Tibial nerve (tissue), 4 donors: Measurements from ENCODE around the gene HLA-F. TPM values are rescaled to one million over a fixed set of nuclear protein-coding genes. Genes with fewer than 3 reads are reported as not detected.

Source experiments
- DNase-seq, 2 donors: peaks; one replicate each; pipeline ENCODE4 v3.0.0-alpha.2; 2019; ENCODE audit warnings: low spot score in 2 of 2
- H3K27ac ChIP-seq, 4 donors: fragments of 200-600 bp; sonication (generic) in 3 of 4; one replicate each; pipeline ENCODE4 v1.5.1; 2017 to 2019; ENCODE audit warnings: mild to moderate bottlenecking in 1 of 4
- H3K27me3 ChIP-seq, 2 donors: fragments of 200-600 bp; sonication (generic) in 1 of 2; one replicate each; pipeline versions ENCODE4 v1.5.1 to v1.6.0; 2017 to 2019
- H3K36me3 ChIP-seq, 3 donors: fragments of 200-600 bp; sonication (generic); one replicate each; pipeline ENCODE4 v1.5.1; 2018 to 2019
- H3K4me1 ChIP-seq, 4 donors: fragments of 200-600 bp; sonication (generic) in 3 of 4; one replicate each; pipeline ENCODE4 v1.5.1; 2017 to 2019
- H3K4me3 ChIP-seq, 4 donors: fragments of 200-600 bp; sonication (generic) in 3 of 4; one replicate each; pipeline ENCODE4 v1.5.1; 2017 to 2019; ENCODE audit warnings: mild to moderate bottlenecking in 1 of 4, moderate library complexity in 1 of 4
- H3K9me3 ChIP-seq, 4 donors: fragments of 200-600 bp; sonication (generic) in 3 of 4; one replicate each; pipeline ENCODE4 v1.5.1; 2017 to 2019
- CTCF ChIP-seq, 5 experiments: fragments of 200-600 bp in 3 of 5; fragments of 450-650 bp in 2 of 5; sonication (generic) in 3 of 5; IDR thresholded peaks; one replicate each; pipeline ENCODE4 v1.5.1; 2016 to 2019; ENCODE audit warnings: antibody characterized with exemption in 5 of 5, mild to moderate bottlenecking in 3 of 5, moderate library complexity in 2 of 5
- EP300 ChIP-seq, 2 donors: sonication (generic); formaldehyde crosslinking; IDR thresholded peaks; one replicate each; pipeline ENCODE4 v1.6.1; 2017; ENCODE audit warnings: antibody characterized with exemption in 2 of 2, mild to moderate bottlenecking in 1 of 2
- POLR2A ChIP-seq, 2 donors: fragments of 450-650 bp; IDR thresholded peaks; one replicate each; pipeline ENCODE4 v1.6.1; 2017; ENCODE audit warnings: antibody characterized with exemption in 2 of 2, mild to moderate bottlenecking in 2 of 2, moderate library complexity in 2 of 2
- WGBS, 2 donors: methylation state at CpG; one replicate each; pipeline ENCODE4 v1.1.5; 2018; 5-methylcytosine and 5-hydroxymethylcytosine counted together
- small RNA-seq: library from RNA; depleted of rRNA; stranded (forward); fragments of <200 nt; gene quantifications from one replicate; pipeline ENCODE3, GENCODE V24; 2016
- total RNA-seq, 4 donors: library from RNA; depleted of rRNA; stranded (reverse); fragments of >200 nt; gene quantifications; one replicate each; pipeline ENCODE4 v1.1.0, GENCODE V29; 2016

HLA-F gene
- total RNA-seq, 4 donors from 2014 or later = 63.0 to 117 (median 101) TPM

DNA sequence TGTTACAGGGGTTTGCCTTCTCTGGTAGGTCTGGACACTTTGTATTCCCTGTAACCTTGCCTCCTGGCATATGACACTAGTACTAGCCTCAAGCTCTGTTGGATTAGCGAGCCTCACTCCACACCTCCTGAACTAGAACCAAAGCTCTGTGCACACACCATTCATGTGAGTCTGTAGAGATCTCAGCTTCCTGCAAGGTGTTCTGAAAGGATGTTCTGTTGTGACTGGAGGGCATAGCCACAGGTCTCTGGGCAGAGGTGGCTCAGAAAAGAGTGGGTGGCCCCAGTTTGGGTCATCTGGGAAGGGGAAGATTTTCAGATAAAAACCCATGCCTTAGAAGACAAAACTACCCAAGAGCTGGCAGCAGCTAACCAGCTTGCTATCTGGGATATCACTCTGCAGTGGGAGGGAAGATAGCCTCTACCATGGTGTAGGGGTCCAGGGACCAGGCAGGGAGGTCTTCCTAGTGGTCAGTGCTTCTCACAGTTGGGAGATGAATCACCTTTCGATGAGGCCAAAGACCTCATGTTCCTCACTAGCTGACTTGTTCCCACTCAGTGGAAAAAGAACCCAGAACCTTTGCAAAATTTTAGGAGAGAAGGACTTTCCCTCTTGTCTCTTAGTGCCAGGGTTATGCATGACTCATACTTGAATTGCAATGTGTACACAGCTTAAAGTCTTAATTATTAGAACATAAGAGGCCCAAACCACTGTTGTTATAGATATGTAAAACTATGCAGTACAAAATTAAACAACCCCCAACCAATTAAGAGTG, 41.4 kb downstream of the HLA-F start:
- no peak for DNase-seq
- H3K4me3 ChIP-seq = no peak overlapping the region
- no peaks in the 10 kb centered on the region for H3K36me3 ChIP-seq
- no peaks in the 10 kb centered on the region for H3K9me3 ChIP-seq
- 78 to 81% methylated on average over 2 of the region's 2 CpGs for WGBS, 2 donors
- no peak overlapping the region for H3K27ac ChIP-seq
- H3K4me1 ChIP-seq = no peaks in the 10 kb centered on the region
- TF ChIP-seq EP300 (IDR thresholded peaks at IDR 0.05) = no peak
- TF ChIP-seq CTCF (IDR thresholded peaks at IDR 0.05) = no peak
- no peaks in the 10 kb centered on the region for H3K27me3 ChIP-seq

GRCh38 chr6:29769336-29769735, 46.1 kb downstream of the HLA-F start:
- Histone ChIP-seq H3K36me3 (no peaks in the 10 kb centered on the region), H3K4me3 (no peak overlapping the region), H3K4me1 (no peaks in the 10 kb centered on the region), H3K27ac (no peak overlapping the region), H3K9me3 (no peaks in the 10 kb centered on the region), H3K27me3 (peaks cover 0 to 7% of the 10 kb centered on the region in 2 donors)
- 47 to 63% methylated on average over 3 of the region's 3 CpGs for WGBS, 2 donors
- DNase-seq = no peak
- TF ChIP-seq CTCF (IDR thresholded peaks at IDR 0.05) (no peak), POLR2A (IDR thresholded peaks at IDR 0.05) (no peak), EP300 (IDR thresholded peaks at IDR 0.05) (no peak)

GRCh38 chr6:29770306-29770705, 47.1 kb downstream of the HLA-F start:
- H3K27ac ChIP-seq = no peak overlapping the region
- no peak for DNase-seq
- no peaks in the 10 kb centered on the region for H3K4me1 ChIP-seq
- H3K36me3 ChIP-seq = no peaks in the 10 kb centered on the region
- no peak overlapping the region for H3K4me3 ChIP-seq
- peaks cover 0 to 7% of the 10 kb centered on the region in 2 donors for H3K27me3 ChIP-seq
- WGBS, 2 donors = 61 to 66% methylated on average over 2 of the region's 2 CpGs
- no peaks in the 10 kb centered on the region for H3K9me3 ChIP-seq
- no peak for TF ChIP-seq EP300 (IDR thresholded peaks at IDR 0.05)
- TF ChIP-seq CTCF (IDR thresholded peaks at IDR 0.05) = no peak
- no peak for TF ChIP-seq POLR2A (IDR thresholded peaks at IDR 0.05)

DNA sequence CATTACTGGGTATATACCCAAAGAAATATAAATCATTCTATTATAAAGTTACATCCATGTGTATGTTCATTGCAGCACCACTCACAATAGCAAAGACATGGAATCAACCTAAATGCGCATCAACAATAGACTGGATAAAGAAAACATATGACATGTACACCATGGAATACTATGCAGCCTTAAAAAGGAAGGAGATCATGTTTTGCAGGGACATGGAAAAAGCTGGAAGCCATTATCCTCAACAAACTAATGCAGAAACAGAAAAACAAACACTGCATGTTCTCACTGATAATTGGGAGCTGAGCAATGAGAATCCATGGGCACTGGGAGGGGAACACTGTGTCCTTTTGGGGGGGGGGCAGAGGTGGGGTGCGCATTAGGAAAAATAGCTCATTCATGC, 53.5 kb downstream of the HLA-F start:
- 61 to 64% methylated on average over 2 of the region's 2 CpGs for WGBS, 2 donors
- no peak for DNase-seq
- TF ChIP-seq POLR2A (IDR thresholded peaks at IDR 0.05) (no peak), EP300 (IDR thresholded peaks at IDR 0.05) (no peak), CTCF (IDR thresholded peaks at IDR 0.05) (no peak)

More for the DNA sequence above, 53.5 kb downstream of the HLA-F start:
- H3K4me3 ChIP-seq = no peak overlapping the region
- no peak overlapping the region for H3K27ac ChIP-seq
- H3K27me3 ChIP-seq = peaks cover 0 to 7% of the 10 kb centered on the region in 2 donors
- H3K4me1 ChIP-seq = no peaks in the 10 kb centered on the region
- H3K36me3 ChIP-seq = no peaks in the 10 kb centered on the region
- no peaks in the 10 kb centered on the region for H3K9me3 ChIP-seq

Small RNAs within 50 kb of the gene (small RNA-seq; reads per million reads assigned to genes)
- gene AL645939.2 (not detected), gene AL645939.3 (not detected), gene AL645939.4 (not detected), gene RF00019 (not detected)

Other genes with a start within 250 kb of the HLA-F start
- gene MAS1L, start 235.5 kb upstream of the HLA-F start, total RNA-seq = under 1 TPM in 1 of 4 donors, not detected in 3; 0.42 TPM
- 10 to 100 TPM in 1 of 4 donors, under 1 TPM in 1, not detected in 2; 0.63 to 11.6 TPM for gene UBD, start 163.7 kb upstream of the HLA-F start, total RNA-seq
- not detected for gene OR2H2, start 138.3 kb upstream of the HLA-F start, total RNA-seq
- 10 to 100 TPM; 55.3 to 89.6 (median 70.5) TPM for gene GABBR1, start 90.3 kb upstream of the HLA-F start, total RNA-seq
- gene MOG, start 66.3 kb upstream of the HLA-F start, total RNA-seq = not detected
- under 1 TPM in 1 of 4 donors, not detected in 3; 0.66 TPM for gene ZFP57, start 42.3 kb upstream of the HLA-F start, total RNA-seq
- gene HLA-G, start 104.4 kb downstream of the HLA-F start, total RNA-seq = not detected
- 100 to 1,000 TPM; 219 to 566 (median 521) TPM for gene HLA-A, start 219.1 kb downstream of the HLA-F start, total RNA-seq